ENCODE measurements around the gene AGPAT3. TPM values are rescaled to one million over a fixed set of nuclear protein-coding genes. Genes with fewer than 3 reads are reported as not detected.

Gene AGPAT3
- total and polyA plus RNA-seq, 2 donors (not counting 1 experiment from before 2014, with no cell fraction given): 29.4 to 44.9 TPM

- H3K36me3 ChIP-seq (ENCODE audit: control insufficient read depth, insufficient read depth, low read length): peaks cover 2% of the 10 kb centered on the region
- H3K79me2 ChIP-seq (ENCODE audit: control insufficient read depth, insufficient read depth, low read length): no peaks in the 10 kb centered on the region
Observed at GRCh38 chr21:43927591-43928221, 62.7 kb downstream of the AGPAT3 start.

GRCh38 chr21:43928222-43929125 is 63.5 kb downstream of the AGPAT3 start:
- H3K4me2 ChIP-seq (ENCODE audit: extremely low read depth, insufficient read depth, low read length): no peak overlapping the region
- no peak overlapping the region for H3K4me3 ChIP-seq (replicated peaks in 1 of 4; ENCODE audit: control extremely low read depth in 1 of 4, insufficient read depth in 1 of 4, low read depth in 3 of 4, low read length in 4 of 4)
- H3K4me1 ChIP-seq (ENCODE audit: control insufficient read depth, extremely low read depth, insufficient read depth, low read length): no peaks in the 10 kb centered on the region
- H3K36me3 ChIP-seq (ENCODE audit: control insufficient read depth, insufficient read depth, low read length): peaks cover 2% of the 10 kb centered on the region
- no peaks in the 10 kb centered on the region for H3K79me2 ChIP-seq (ENCODE audit: control insufficient read depth, insufficient read depth, low read length)
- no peak for TF ChIP-seq EZH2 (IDR thresholded peaks at IDR 0.05; ENCODE audit: low read length, missing control alignments)
- no peak for TF ChIP-seq CTCF (conservative IDR thresholded peaks at IDR 0.05 in 1 of 2, IDR thresholded peaks at IDR 0.05 in 1 of 2; ENCODE audit: low read depth in 1 of 2, low read length in 2 of 2)
- DNase-seq (ENCODE audit: low read depth in 2 of 2): no peak
- no peaks in the 10 kb centered on the region for H3K27me3 ChIP-seq (ENCODE audit: control insufficient read depth, insufficient read depth, low read length)
- no peak overlapping the region for H3K9ac ChIP-seq (ENCODE audit: insufficient read depth, low read length)
- no peak overlapping the region for H3K27ac ChIP-seq (ENCODE audit: insufficient read depth, low read length)
- no peak overlapping the region for H2AFZ ChIP-seq (ENCODE audit: low read length)
- H3K9me3 ChIP-seq (ENCODE audit: control insufficient read depth, insufficient read depth, low read depth, low read length): no peaks in the 10 kb centered on the region
- no peaks in the 10 kb centered on the region for H4K20me1 ChIP-seq (ENCODE audit: control insufficient read depth, extremely low read depth, insufficient read depth, low read length)

More at GRCh38 chr21:43927591-43928221, 62.7 kb downstream of the AGPAT3 start:
- no peak for DNase-seq (ENCODE audit: low read depth in 2 of 2)
- no peaks in the 10 kb centered on the region for H4K20me1 ChIP-seq (ENCODE audit: control insufficient read depth, extremely low read depth, insufficient read depth, low read length)
- TF ChIP-seq EZH2 (IDR thresholded peaks at IDR 0.05; ENCODE audit: low read length, missing control alignments) (no peak), CTCF (conservative IDR thresholded peaks at IDR 0.05 in 1 of 2, IDR thresholded peaks at IDR 0.05 in 1 of 2; ENCODE audit: low read depth in 1 of 2, low read length in 2 of 2) (no peak)
- H3K4me2 ChIP-seq (ENCODE audit: extremely low read depth, insufficient read depth, low read length): no peak overlapping the region
- no peaks in the 10 kb centered on the region for H3K4me1 ChIP-seq (ENCODE audit: control insufficient read depth, extremely low read depth, insufficient read depth, low read length)
- H3K4me3 ChIP-seq (replicated peaks in 1 of 4; ENCODE audit: control extremely low read depth in 1 of 4, insufficient read depth in 1 of 4, low read depth in 3 of 4, low read length in 4 of 4): no peak overlapping the region
- no peaks in the 10 kb centered on the region for H3K27me3 ChIP-seq (ENCODE audit: control insufficient read depth, insufficient read depth, low read length)
- H3K9me3 ChIP-seq (ENCODE audit: control insufficient read depth, insufficient read depth, low read depth, low read length): no peaks in the 10 kb centered on the region
- no peak overlapping the region for H3K9ac ChIP-seq (ENCODE audit: insufficient read depth, low read length)
- no peak overlapping the region for H3K27ac ChIP-seq (ENCODE audit: insufficient read depth, low read length)
- H2AFZ ChIP-seq (ENCODE audit: low read length): no peak overlapping the region

GRCh38 chr21:43929217-43929971 is 64.4 kb downstream of the AGPAT3 start:
- peaks cover 2% of the 10 kb centered on the region for H3K36me3 ChIP-seq (ENCODE audit: control insufficient read depth, insufficient read depth, low read length)
- TF ChIP-seq CTCF (conservative IDR thresholded peaks at IDR 0.05 in 1 of 2, IDR thresholded peaks at IDR 0.05 in 1 of 2; ENCODE audit: low read depth in 1 of 2, low read length in 2 of 2) (no peak), EZH2 (IDR thresholded peaks at IDR 0.05; ENCODE audit: low read length, missing control alignments) (no peak)
- H4K20me1 ChIP-seq (ENCODE audit: control insufficient read depth, extremely low read depth, insufficient read depth, low read length): no peaks in the 10 kb centered on the region
- H3K4me2 ChIP-seq (ENCODE audit: extremely low read depth, insufficient read depth, low read length): no peak overlapping the region
- H2AFZ ChIP-seq (ENCODE audit: low read length): no peak overlapping the region
- no peak for DNase-seq (ENCODE audit: low read depth in 2 of 2)
- no peak overlapping the region for H3K4me3 ChIP-seq (replicated peaks in 1 of 4; ENCODE audit: control extremely low read depth in 1 of 4, insufficient read depth in 1 of 4, low read depth in 3 of 4, low read length in 4 of 4)
- no peak overlapping the region for H3K27ac ChIP-seq (ENCODE audit: insufficient read depth, low read length)
- no peaks in the 10 kb centered on the region for H3K79me2 ChIP-seq (ENCODE audit: control insufficient read depth, insufficient read depth, low read length)
- H3K9ac ChIP-seq (ENCODE audit: insufficient read depth, low read length): no peak overlapping the region
- H3K9me3 ChIP-seq (ENCODE audit: control insufficient read depth, insufficient read depth, low read depth, low read length): no peaks in the 10 kb centered on the region
- no peaks in the 10 kb centered on the region for H3K27me3 ChIP-seq (ENCODE audit: control insufficient read depth, insufficient read depth, low read length)
- no peaks in the 10 kb centered on the region for H3K4me1 ChIP-seq (ENCODE audit: control insufficient read depth, extremely low read depth, insufficient read depth, low read length)
